KMS-11 (cell line): ENCODE data around the gene TMPRSS13.

Experiments used
- H2AFZ ChIP-seq: fragments of 200-600 bp; sonication (generic); 2 replicates; pipeline ENCODE4 v1.6.1; 2016; ENCODE audit warnings: antibody characterized with exemption, mixed run types, low read depth
- H3K27ac ChIP-seq: fragments of 200-600 bp; sonication (generic); 2 replicates; pipeline ENCODE4 v1.6.1; 2016; ENCODE audit warnings: mild to moderate bottlenecking, mixed run types
- H3K27me3 ChIP-seq: fragments of 200-600 bp; sonication (generic); 2 replicates; pipeline ENCODE4 v1.6.1; 2017; ENCODE audit warnings: mild to moderate bottlenecking, low read depth, mixed run types, moderate library complexity; ENCODE audit not compliant: insufficient read depth
- H3K36me3 ChIP-seq: fragments of 200-600 bp; sonication (generic); 2 replicates; pipeline ENCODE4 v1.6.1; 2017; ENCODE audit warnings: mild to moderate bottlenecking, mixed run types; ENCODE audit not compliant: insufficient read depth
- H3K4me1 ChIP-seq: fragments of 200-600 bp; sonication (generic); 2 replicates; pipeline ENCODE4 v1.6.1; 2016; ENCODE audit warnings: mild to moderate bottlenecking, low read depth, mixed run types; ENCODE audit not compliant: poor library complexity, severe bottlenecking
- H3K4me2 ChIP-seq: fragments of 200-600 bp; sonication (generic); 2 replicates; pipeline ENCODE4 v1.7.0; 2016; ENCODE audit warnings: mild to moderate bottlenecking, mixed run types
- H3K4me3 ChIP-seq: fragments of 200-600 bp; sonication (generic); IDR thresholded peaks from 2 replicates; pipeline ENCODE4 v1.6.1; 2017; ENCODE audit warnings: low read depth, low read length, mixed read lengths; ENCODE audit not compliant: insufficient read depth
- H3K79me2 ChIP-seq: fragments of 200-600 bp; sonication (generic); 2 replicates; pipeline ENCODE4 v1.6.1; 2016; ENCODE audit warnings: low read depth, mixed run types; ENCODE audit not compliant: insufficient read depth
- H3K9ac ChIP-seq: fragments of 200-600 bp; sonication (generic); 2 replicates; pipeline ENCODE4 v1.6.1; 2016; ENCODE audit warnings: mild to moderate bottlenecking, mixed run types
- H4K20me1 ChIP-seq: fragments of 200-600 bp; sonication (generic); 2 replicates; pipeline ENCODE4 v1.6.1; 2016; ENCODE audit warnings: mild to moderate bottlenecking, mixed run types; ENCODE audit not compliant: insufficient read depth
- CTCF ChIP-seq: fragments of 200-600 bp; sonication (generic); conservative IDR thresholded peaks from 2 replicates; pipeline ENCODE4 v1.6.1; 2017; ENCODE audit warnings: low read depth, mild to moderate bottlenecking, antibody characterized with exemption, low read length, moderate library complexity, mixed read lengths

Gene TMPRSS13

GRCh38 chr11:117906126-117906525 is 23.1 kb downstream of the TMPRSS13 start:
- Histone ChIP-seq H3K79me2 (no peaks in the 10 kb centered on the region), H4K20me1 (no peaks in the 10 kb centered on the region), H3K4me3 (no peak overlapping the region), H3K9ac (no peak overlapping the region), H3K4me2 (no peak overlapping the region), H2AFZ (no peak overlapping the region), H3K27me3 (no peaks in the 10 kb centered on the region), H3K36me3 (no peaks in the 10 kb centered on the region), H3K27ac (no peak overlapping the region), H3K4me1 (peaks cover 8% of the 10 kb centered on the region)
- TF ChIP-seq CTCF, result no peak

DNA sequence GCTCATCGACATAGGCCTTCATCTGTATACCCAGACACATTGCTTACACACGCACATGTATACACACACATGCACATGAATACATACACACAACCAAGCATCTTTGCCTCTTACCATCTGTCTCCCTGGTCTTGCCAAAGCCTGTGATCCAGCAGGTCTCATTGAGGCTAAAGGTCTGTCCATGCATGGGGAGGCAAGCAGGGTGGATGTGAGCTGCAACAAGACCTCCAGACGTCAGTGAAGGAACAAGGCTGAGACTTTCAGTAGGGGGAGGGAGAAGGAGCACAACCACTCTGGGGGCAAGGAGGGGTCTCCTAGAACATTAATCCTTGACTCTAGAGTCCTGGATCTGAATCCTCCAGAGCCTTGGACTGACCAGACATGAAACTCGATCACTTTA is 23.7 kb downstream of the TMPRSS13 start:
- Histone ChIP-seq H2AFZ (no peak overlapping the region), H3K27me3 (no peaks in the 10 kb centered on the region), H3K9ac (no peak overlapping the region), H3K27ac (no peak overlapping the region), H3K79me2 (no peaks in the 10 kb centered on the region), H4K20me1 (no peaks in the 10 kb centered on the region), H3K4me1 (peaks cover 8% of the 10 kb centered on the region), H3K4me3 (no peak overlapping the region), H3K4me2 (no peak overlapping the region), H3K36me3 (no peaks in the 10 kb centered on the region)
- TF ChIP-seq CTCF, result no peak

- Histone ChIP-seq H3K27me3 (no peaks in the 10 kb centered on the region), H3K27ac (no peak overlapping the region), H3K79me2 (no peaks in the 10 kb centered on the region), H3K4me3 (no peak overlapping the region), H3K36me3 (no peaks in the 10 kb centered on the region), H4K20me1 (no peaks in the 10 kb centered on the region), H3K9ac (no peak overlapping the region), H3K4me1 (peaks cover 8% of the 10 kb centered on the region), H2AFZ (no peak overlapping the region), H3K4me2 (no peak overlapping the region)
- no peak for TF ChIP-seq CTCF
Observed at GRCh38 chr11:117903505-117904382, 25.5 kb downstream of the TMPRSS13 start.

GRCh38 chr11:117902001-117902845 is 27.0 kb downstream of the TMPRSS13 start:
- Histone ChIP-seq H3K36me3 (no peaks in the 10 kb centered on the region), H2AFZ (no peak overlapping the region), H3K79me2 (no peaks in the 10 kb centered on the region), H3K27ac (no peak overlapping the region), H3K4me1 (no peaks in the 10 kb centered on the region), H4K20me1 (no peaks in the 10 kb centered on the region), H3K27me3 (no peaks in the 10 kb centered on the region), H3K4me3 (no peak overlapping the region), H3K4me2 (no peak overlapping the region), H3K9ac (no peak overlapping the region)
- TF ChIP-seq CTCF, result no peak
